HG03045 (cell line): Measurements from ENCODE around the gene RASAL2.
"Not testable (repeated sequence)": the region's sequence is repeated elsewhere in the genome, so short reads cannot be mapped to it uniquely, and the experiment has no call there.

Experiments used
- ATAC-seq: cut with Tn5 transposase; IDR thresholded peaks from one replicate; pipeline ENCODE4 v1.9.1; 2021; ENCODE audit warnings: mild to moderate bottlenecking, moderate library complexity; ENCODE audit not compliant: unreplicated experiment

RASAL2 gene

DNA sequence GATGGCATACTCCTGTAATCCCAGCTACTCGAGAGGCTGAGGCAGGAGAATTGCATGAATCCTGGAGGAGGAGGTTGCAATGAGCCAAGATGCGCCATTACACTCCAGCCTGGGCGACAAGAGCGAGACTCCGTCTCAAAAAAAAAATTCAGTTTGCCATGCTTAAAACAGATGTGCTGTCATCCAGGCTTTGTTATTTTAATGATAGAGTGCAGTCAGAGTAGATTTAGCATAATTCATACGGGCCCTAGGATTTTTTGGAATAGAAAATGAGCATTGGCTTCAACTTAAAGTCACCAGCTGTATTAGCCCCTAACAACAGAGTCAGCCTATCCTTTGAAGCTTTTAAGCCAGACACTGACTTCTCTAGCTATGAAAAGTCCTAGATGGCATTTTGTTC, 124.6 kb downstream of the RASAL2 start:
- ATAC-seq = no peak

DNA sequence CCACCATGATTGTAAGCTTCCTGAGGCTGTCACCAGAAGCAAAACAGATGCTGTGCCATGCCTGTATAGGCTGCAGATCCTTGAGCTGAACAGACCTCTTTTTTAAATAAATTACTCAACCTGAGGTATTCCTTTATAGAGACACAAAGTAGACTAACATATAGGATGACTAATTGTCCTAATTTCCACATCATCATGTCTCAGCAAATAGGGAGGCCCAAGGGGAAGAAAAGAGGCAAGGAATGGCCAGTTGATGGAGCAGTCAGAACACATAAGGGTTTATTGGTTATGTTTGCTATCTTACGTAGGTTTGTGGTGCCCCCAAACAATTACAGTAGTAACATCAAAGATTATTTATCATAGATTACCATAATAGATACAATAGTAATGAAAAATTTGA, 126.2 kb downstream of the RASAL2 start:
- no peak for ATAC-seq

DNA sequence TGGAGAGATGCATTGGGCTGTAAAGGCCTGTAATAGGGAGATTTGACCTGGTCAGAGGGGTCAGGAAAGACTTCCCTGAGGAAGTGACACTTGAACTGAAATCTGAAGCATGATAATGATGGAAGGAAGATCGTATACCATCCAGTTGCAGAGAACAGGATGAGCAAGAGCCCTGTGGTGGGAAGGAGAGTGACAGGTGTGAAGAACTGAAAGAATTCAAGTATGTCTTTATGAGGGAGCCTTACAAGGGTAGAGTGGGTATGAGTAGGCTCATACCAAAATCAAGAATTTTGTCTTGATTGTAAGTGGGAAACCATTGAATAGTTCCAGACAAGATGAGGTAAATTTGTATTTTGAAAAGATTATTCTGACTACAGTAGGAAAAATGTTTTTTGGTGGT, 129.4 kb downstream of the RASAL2 start:
- ATAC-seq = no peak

DNA sequence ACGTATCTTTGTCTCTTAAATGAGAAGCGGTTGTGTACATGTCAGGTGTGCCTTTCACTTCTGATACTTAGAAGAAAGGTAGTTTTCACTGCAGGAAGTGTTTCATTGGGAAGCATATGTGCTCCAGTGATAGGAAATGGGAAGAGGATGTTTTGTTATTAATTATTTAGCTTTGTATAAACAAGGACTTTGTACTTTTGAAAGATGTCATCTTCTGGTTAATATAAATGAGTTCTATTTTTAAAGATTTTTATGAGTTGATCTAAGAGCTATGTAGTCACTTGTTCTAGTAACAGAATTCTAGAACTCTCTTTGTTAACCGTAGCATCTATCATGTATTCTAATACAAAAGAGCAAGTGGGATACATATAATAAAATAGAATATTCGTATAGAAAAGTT, 130.5 kb downstream of the RASAL2 start:
- no peak for ATAC-seq

DNA sequence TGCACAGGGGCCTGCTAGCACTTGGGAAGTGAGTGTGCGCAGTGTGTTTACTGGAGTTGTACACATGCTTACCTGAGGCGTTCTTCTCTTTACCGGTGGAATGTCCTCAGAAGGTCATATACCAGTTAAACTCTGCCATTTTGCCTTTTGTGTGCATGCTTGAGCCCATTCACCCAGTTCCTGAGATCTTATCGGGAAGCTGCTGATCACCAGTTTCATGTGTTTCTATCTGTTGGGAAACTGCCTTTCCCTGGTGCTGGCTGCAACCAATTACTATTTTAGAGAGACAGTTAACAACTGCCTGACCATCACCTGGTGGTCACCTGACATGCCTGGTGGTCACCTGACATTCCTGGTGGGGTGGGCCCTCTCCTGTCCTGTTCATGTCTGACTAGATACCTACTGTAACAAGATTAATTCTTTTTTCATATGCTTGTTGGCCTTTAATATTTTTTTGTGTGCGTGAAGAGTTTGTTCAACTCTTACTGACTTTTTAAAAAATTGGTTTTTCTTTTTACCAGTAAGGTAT, 137.0 kb downstream of the RASAL2 start:
- ATAC-seq = no peak

DNA sequence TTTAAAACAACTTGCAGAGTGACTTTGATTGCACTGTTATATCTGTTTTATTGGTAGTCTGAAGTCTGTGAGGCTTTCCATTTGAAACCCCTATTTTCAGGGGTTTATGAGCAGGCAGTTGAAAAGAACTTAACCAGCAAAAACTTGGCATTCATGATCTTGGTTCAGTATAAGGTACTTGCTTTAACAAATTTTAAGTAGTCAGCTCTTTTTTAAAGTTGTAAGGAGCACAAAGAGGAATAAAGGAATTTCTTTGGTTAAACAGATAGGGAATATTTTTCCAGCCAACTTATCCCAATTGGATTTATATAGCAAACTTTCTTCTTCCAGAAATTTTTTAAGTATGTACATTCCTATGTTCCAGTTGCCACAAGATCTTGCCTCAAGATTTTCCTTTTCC, 138.2 kb downstream of the RASAL2 start:
- ATAC-seq = no peak

DNA sequence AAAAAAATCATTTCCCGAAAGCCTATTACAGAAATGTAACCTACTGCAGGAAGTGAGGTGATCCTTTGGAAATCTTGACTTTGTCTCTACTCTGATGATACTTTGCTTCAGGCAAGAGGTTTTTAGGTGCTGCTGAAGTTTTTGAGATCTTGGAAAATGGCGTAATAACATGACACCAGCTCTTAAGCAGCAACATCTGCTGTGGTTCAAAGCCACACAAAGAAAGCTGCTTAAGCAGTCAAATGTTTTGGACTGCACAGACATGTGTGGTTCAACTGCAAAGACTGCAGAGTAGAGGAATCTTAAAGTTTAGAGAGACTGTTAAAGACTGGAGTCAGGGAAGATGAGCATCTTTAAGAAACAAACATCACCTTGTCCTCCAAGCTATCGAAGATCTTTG, 139.0 kb downstream of the RASAL2 start:
- no peak for ATAC-seq

DNA sequence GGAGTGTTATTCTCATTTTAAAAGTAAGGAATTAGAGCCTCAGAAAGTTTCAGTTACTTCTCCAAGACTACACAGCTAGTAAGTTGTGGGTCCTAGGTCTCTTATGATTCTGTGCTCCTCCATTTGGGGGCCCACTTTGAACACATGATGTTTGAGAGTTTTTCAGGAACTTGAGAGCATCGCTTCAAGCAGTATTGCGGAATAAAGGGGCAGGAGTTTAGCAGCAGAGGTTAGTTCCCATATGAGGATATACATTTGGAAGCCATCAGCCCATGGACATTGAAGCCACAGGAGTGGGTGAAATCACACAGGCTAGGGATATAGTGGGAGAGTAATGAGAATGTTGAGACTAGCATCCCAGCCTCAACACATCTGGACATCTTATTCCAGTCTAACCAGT, 143.2 kb downstream of the RASAL2 start:
- ATAC-seq = no peak

DNA sequence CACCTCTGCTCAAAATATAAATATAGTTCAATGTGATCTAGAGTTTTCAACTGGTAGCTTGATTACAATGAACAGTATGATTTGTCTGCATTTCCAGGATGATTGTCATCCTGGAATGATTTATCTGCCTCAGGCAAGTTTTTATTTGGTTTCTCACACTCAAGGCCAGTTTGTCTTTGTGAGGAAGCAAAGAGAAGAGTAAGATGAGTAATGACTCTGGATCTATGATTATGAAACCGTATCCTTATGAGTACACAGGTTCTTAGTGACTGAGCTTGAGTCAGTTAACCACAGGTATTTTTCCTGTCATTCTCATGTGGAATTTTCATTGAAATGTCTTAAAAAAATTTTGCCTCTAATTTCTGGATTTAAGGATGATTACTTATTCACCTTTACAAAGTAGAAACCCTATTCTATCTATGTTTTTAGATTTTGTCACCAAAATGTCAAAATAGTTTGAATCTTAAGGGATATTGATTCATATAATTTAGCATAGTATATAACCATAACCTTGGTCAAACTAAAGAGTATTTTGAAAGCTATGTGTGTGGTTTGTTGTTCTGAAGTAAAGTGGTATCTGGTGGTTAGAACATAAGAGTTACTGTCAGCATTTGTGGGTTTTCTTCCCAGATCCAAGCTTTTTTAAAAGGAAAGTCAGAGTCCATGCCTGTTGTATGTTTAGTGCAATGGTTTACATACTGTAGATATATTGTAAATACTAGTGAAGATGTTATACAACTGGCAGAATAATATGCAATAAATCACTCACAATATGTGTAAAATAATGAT, 145.0 kb downstream of the RASAL2 start:
- no peak for ATAC-seq

DNA sequence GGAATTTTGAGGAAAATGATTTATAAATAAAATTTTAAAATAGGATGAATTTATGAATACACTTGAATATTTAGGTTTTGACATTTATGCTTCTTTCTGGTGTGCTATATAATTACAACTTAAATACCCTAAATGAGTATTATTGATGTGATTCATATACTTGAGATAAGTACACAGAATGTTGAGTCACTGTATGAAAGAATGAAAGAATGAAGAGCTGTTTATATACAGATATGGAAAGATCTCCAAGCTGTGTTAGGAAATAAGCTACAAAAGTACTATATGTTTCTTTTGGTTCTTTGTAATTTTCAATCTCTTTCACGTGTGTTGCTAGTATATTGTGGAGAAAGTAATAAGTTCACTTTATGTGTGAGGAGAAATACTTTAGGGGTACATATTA, 147.2 kb downstream of the RASAL2 start:
- ATAC-seq = no peak

DNA sequence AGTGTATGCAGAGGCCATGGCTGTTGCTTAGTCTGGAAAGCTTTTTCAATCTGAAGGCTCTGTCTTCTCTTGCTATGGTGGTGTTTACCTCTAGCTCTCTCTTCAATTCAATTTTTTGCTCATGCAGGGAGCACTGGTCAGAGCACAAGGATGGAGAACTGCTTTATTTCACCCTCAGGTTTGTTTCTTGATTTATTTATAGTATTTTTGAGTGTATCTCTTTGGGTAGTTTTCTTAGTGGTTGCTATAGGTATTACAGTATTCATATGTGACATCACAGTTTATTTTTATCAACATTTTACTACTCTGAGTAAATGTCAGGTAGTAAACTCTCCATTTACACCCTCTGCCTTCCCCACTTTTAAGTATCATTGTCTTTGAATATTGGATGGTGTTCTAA, 147.9 kb downstream of the RASAL2 start:
- no peak for ATAC-seq

DNA sequence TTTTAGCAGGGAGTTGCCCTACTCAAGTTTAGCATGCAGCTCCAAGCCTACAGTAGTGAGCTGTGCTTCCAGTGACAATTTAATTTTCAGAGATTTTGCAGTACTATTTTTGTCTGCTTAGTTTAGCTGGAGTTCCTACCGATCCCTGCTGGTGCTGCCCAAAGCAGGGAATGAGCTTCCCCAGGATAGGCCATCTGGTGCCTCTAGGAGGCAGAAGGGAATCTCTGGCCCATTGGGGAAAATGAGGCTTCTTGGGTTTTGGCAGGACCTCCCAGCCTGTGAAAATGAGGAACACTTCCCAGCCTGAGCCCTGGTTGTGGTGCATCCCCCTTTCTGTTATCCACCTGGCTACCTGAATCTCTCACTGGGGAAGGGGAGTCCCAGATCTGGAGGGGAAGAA, 149.2 kb downstream of the RASAL2 start:
- no peak for ATAC-seq

DNA sequence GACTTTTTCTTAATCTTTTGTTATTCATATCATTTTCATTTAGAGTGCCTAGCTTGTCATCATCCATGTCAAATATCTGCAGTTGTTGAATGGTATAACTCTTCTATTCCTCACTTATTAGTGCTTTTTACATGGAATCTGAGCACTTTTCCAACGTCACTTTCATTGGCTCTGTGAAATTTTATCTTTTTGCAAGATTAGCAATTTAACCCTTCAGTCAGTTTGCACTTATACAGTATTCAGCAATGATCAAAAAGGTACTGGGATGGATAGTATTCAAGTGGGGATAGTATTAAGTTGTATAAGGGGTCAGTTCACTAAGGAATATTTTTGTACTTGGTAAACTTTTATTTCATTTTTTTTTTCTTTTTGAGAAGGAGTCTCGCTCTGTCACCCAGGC, 150.0 kb downstream of the RASAL2 start:
- ATAC-seq = no peak

DNA sequence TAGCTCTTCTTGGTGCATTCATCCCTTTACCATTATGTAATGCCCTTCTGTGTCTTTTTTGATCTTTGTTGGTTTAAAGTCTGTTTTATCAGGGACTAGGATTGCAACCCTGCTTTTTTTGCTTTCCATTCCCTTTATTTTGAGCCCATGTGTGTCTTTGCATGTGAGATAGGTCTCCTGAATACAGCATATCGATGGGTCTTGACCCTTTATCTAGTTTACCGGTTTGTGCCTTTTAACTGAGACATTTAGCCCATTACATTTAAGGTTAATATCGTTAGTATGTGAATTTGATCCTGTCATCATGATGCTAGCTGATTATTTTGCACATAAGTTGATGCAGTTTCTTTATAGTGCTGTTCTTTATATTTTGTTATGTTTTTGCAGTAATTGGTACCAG, 154.4 kb downstream of the RASAL2 start:
- not testable (repeated sequence) for ATAC-seq

DNA sequence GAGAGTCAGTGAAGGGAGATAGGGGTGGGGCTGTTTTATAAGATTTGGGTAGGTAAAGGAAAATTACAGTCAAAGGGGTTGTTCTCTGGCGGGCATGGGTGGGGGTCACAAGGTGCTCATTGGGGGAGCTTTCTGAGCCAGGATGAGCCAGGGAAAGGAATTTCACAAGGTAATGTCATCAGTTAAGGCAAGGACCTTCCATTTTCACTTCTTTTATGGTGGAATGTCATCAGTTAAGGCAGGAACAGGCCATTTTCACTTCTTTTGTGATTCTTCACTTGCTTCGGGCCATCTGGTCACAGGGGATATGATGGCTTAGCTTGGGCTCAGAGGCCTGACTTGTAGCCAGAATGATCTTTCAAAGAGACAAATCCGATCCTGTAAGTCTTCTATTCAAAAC, 159.7 kb downstream of the RASAL2 start:
- ATAC-seq = not testable (repeated sequence)

DNA sequence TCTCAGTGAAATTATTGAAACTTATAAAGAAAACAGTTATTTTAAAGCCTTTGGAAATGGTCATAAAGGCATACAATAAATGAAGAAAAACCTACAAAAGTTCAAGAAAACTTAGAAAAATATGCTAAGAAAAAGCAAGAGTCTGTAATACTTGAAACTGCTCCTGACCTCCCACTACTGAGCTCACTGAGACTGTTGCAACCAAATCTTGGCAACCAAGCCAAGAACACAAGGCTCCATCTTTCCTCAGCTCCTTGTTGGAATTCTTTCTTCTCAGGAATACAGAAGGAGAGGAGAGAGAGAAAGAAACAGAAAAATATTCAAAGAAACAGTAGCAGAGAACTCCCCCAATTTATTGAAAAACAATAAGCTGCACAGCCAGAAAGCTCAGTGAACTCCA, 160.5 kb downstream of the RASAL2 start:
- no peak for ATAC-seq

DNA sequence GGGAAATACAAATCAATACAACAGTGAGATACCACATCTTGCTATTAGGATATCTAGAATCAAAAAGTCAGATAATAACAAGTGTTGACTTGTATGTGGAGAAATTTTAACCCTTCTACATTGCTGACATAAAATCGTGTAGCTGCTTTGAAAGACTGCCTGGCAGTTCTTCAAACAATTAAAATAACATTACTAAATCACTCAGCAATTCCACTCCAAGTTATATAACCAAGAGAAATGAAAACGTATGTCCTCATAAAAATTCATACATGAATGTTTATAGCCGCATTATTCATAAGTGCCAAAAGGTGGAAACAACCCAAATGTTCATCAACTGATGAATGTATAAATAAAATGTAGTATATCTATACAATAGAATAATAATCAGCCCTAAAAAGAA, 164.6 kb downstream of the RASAL2 start:
- ATAC-seq = no peak

DNA sequence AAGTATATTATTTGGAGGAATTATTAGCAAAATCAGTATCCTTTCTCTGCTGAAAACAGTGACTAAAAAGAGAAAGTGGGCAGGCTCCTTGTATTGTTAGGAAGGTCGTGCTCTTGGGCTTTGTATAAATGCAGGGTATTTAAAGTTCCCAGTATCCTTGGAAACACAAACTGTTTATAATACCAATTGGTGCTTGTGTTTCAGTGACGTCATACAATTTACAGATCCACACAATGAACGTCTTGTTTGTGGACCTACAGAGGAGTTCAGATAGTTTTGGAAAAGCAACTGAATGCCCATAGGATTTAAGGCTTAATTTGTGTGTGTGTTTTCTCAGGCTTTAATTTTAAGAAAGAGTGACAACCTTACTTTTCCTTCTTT, 168.2 kb downstream of the RASAL2 start:
- no peak for ATAC-seq

DNA sequence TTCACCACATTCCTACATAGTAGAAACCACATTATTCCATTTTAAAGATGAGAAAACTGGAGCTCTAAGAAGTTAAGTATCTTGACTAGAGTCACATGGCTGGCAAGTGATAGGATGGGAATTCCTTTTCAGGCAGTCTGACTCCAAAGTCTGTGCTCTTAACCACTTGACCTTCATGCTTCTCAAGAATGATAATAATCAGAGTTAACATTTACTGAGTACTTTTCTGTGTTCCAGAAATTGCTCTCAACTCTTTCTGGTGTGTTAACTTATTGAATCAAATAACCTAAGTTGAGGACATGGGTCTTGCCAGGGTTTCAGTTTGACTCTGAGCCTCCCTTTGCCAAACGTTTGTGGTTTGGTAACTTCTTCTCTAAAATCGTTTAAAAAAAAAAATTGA, 169.4 kb downstream of the RASAL2 start:
- no peak for ATAC-seq

DNA sequence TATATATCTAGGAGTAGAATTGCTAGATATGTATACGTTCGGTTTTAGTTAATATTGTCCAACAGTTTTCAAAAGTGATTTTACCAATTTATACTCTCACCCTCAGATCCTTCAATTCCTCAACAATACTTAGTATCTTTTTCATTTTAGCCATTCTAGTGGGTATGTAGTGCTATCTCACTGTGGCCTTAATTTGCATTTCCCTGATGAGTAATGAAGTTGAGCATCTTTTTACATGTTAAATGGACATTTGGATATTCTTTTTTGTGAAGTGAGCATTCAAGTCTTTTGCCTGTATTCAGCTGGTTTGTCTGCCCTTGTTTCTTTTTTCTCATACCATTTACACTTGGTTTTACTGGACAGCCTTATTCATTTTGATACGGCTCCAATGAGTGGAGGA, 172.2 kb downstream of the RASAL2 start:
- ATAC-seq = no peak

DNA sequence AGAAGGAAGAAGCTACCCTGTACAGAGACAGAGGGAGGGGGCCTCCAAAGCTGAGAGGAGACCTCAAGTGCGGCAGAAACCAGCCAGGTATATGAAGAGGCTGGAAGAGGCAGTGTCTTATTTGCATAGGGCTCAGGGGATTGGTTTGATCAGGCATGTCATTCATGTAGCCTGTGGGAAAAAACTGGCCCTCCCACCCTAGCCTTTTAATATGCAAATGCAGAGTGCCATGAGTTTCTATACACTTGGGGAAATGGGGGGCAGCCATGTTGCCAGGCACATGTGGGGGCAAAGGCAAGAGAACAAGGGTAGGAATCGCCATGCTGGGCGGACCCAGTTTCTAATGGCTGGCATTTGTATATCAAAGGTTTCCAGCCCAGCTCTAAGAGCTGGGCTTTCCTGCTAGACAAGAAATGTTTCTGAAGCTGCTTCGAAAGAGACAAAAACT, 172.7 kb downstream of the RASAL2 start:
- no peak for ATAC-seq

DNA sequence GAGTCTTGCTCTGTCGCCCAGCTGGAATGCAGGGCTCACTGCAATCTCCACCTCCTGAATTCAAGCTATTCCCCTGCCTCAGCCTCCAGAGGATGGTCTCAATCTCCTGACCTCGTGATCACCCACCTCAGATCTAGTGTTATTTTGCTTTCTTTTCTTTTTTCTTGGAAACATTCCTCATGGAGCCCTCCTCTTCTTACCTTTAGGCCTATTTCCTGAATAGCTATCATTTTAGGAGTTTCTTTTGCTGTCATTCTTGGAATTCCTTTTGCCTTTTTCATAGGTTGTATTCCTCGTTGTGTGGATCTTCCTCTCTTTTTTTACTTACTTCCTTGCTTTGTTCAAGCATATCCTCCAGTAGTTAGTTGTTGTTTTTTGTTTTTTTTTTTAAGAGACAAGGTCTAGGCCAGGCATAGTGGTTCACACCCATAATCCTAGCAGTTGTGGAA, 173.8 kb downstream of the RASAL2 start:
- no peak for ATAC-seq

DNA sequence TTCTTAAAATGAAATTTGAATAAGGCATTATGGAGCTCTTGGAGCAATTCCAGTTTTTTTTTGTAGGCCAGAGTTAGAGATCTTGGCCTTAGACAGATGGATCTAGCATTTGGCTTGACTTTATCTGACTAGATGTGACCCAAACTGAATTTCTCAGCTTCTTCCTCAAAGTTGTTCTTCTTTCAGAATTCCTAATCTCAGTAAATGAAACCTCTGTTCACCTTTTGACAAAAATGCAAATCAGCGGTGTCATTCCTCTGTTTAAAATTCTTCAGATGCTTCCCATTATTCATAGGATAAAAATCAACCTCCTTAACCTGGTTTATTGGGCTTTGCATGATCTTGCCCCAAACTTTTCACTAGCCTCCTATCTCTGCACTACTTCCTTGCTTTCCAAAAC, 177.6 kb downstream of the RASAL2 start:
- no peak for ATAC-seq
